HL-60/S4 (cell line): ENCODE measurements around the gene MFRP.
"Not testable (repeated sequence)": the region's sequence is repeated elsewhere in the genome, so short reads cannot be mapped to it uniquely, and the experiment has no call there.

Experiments
- in situ Hi-C: fragments of 300-500 bp; cut with MboI; formaldehyde crosslinking; loops from 2 replicates; pipeline ENCODE4 v1.14.3; 2022; ENCODE audit warnings: low sequenced_read_pairs

MFRP gene

GRCh38 chr11:119346605-119347004 is at the start of gene MFRP:
Gene MFRP, minus strand, starts transcription at chr11:119346705. Its CDS starts 192 bp downstream, at chr11:119346513.
- in situ Hi-C loops = no loop called here

- in situ Hi-C loops = no loop called here
Measured at GRCh38 chr11:119391275-119391674, 44.8 kb upstream of the MFRP start.

GRCh38 chr11:119389611-119390254 is 43.2 kb upstream of the MFRP start:
- in situ Hi-C loops = no loop called here

- in situ Hi-C loops = no loop called here
Measured at GRCh38 chr11:119388103-119388502, 41.6 kb upstream of the MFRP start.

GRCh38 chr11:119384332-119384731 is 37.8 kb upstream of the MFRP start:
- in situ Hi-C loops = no loop called here

GRCh38 chr11:119382513-119382912 is 36.0 kb upstream of the MFRP start:
- in situ Hi-C loops = not testable (repeated sequence)

- in situ Hi-C loops = no loop called here
Measured at GRCh38 chr11:119382101-119382500, 35.6 kb upstream of the MFRP start.

GRCh38 chr11:119381181-119381988 is 34.9 kb upstream of the MFRP start, which contains the start of gene USP2:
Gene USP2, minus strand, starts transcription at chr11:119381690. Its CDS starts 8,210 bp downstream, at chr11:119373480.
- in situ Hi-C loops = no loop called here

- in situ Hi-C loops = no loop called here
Measured at GRCh38 chr11:119380827-119381180, 34.3 kb upstream of the MFRP start.

- in situ Hi-C loops = no loop called here
Measured at GRCh38 chr11:119380160-119380826, 33.8 kb upstream of the MFRP start.

GRCh38 chr11:119378851-119379465 is 32.5 kb upstream of the MFRP start:
- in situ Hi-C loops = no loop called here

GRCh38 chr11:119377961-119378667 is 31.6 kb upstream of the MFRP start:
- in situ Hi-C loops = no loop called here

- in situ Hi-C loops = no loop called here
Measured at GRCh38 chr11:119377112-119377901, 30.8 kb upstream of the MFRP start.

- in situ Hi-C loops = no loop called here
Measured at GRCh38 chr11:119376197-119376847, 29.8 kb upstream of the MFRP start.

- in situ Hi-C loops = no loop called here
Measured at GRCh38 chr11:119375337-119376196, 29.1 kb upstream of the MFRP start.

- in situ Hi-C loops = no loop called here
Measured at GRCh38 chr11:119374632-119375336, 28.3 kb upstream of the MFRP start.

- in situ Hi-C loops = no loop called here
Measured at GRCh38 chr11:119373921-119374631, 27.6 kb upstream of the MFRP start.
